ENCODE data around the gene STK4. TPM values are rescaled to one million over a fixed set of nuclear protein-coding genes. Genes with fewer than 3 reads are reported as not detected.

The STK4 gene
- total and polyA plus RNA-seq, 9 donors: 8.3 to 27.5 (median 19.6) TPM

DNA sequence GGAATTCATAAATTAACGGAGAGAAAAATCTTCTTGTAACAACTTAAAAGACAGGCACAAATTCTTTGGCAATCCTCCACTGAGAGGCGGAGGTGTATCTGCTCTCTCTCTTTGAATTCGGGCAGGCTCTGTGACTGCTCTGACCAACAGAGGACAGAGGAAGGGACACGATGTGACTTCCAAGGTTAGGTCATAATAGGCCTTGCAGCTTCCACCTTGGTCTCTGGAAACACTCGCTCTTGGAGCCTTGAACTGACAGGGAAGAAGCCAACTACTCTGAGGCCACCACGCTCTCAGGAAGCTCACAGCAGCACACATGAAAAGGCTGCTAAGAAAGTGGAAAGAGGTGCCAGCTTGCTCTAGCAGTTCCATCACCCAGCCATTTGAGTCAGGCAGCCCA lies 21.1 kb upstream of the STK4 start:
- Histone ChIP-seq H3K27me3 (no peaks in the 10 kb centered on the region), H3K4me1 (ENCODE audit: insufficient read depth) (peaks cover 3% of the 10 kb centered on the region), H3K36me3 (no peaks in the 10 kb centered on the region), H3K4me3 (no peak overlapping the region), H3K27ac (no peak overlapping the region), H3K9me3 (no peaks in the 10 kb centered on the region)
- WGBS, 3 donors: 72 to 86% (median 73%) methylated on average over 6 of the region's 6 CpGs
- intact Hi-C loops (cut with DNase I): no loop called here
- TF ChIP-seq CTCF (IDR thresholded peaks at IDR 0.05) (no peak), POLR2A (IDR thresholded peaks at IDR 0.05) (no peak), EP300 (IDR thresholded peaks at IDR 0.05) (no peak)
- no peak for DNase-seq

GRCh38 chr20:44946271-44946852 lies 19.9 kb upstream of the STK4 start:
- Histone ChIP-seq H3K9me3 (no peaks in the 10 kb centered on the region), H3K36me3 (no peaks in the 10 kb centered on the region), H3K4me3 (no peak overlapping the region), H3K27ac (no peak overlapping the region), H3K27me3 (no peaks in the 10 kb centered on the region), H3K4me1 (ENCODE audit: insufficient read depth) (peaks cover 3% of the 10 kb centered on the region)
- 77 to 80% (median 78%) methylated on average over 2 of the region's 2 CpGs for WGBS, 3 donors
- TF ChIP-seq EP300 (IDR thresholded peaks at IDR 0.05): no peak
- TF ChIP-seq POLR2A (IDR thresholded peaks at IDR 0.05): no peak
- TF ChIP-seq CTCF (IDR thresholded peaks at IDR 0.05): no peak
- DNase-seq: no peak
- intact Hi-C loops (cut with DNase I): no loop called here

DNA sequence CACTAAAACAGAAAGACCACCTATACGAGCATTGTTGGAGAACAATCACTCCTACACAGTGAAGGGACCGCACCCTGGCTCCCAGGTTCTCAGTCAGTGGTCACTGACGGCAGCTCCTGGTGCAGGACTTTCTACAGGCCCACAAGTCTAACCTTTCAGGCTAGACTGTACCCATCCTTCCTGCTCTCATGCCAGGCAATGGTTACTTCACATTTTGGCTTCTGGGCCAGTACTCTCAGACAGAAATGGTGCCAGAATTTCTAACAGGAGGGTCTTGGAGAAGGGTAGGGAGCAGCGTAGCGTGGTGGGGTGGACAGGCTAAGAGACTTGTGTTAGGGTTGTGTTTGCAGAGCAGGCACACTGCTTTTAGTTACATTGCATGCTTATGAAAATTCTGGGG lies 18.2 kb upstream of the STK4 start:
- intact Hi-C loops (cut with DNase I): no loop called here
- WGBS, 3 donors: 87 to 95% (median 87%) methylated on average over 5 of the region's 5 CpGs
- DNase-seq: no peak
- no peaks in the 10 kb centered on the region for H3K27me3 ChIP-seq
- TF ChIP-seq POLR2A (IDR thresholded peaks at IDR 0.05): no peak
- TF ChIP-seq EP300 (IDR thresholded peaks at IDR 0.05): no peak
- TF ChIP-seq CTCF (IDR thresholded peaks at IDR 0.05): no peak
- H3K27ac ChIP-seq: no peak overlapping the region
- H3K4me3 ChIP-seq: no peak overlapping the region
- H3K4me1 ChIP-seq (ENCODE audit: insufficient read depth): no peaks in the 10 kb centered on the region
- no peaks in the 10 kb centered on the region for H3K36me3 ChIP-seq
- no peaks in the 10 kb centered on the region for H3K9me3 ChIP-seq

GRCh38 chr20:44948513-44948912 lies 17.8 kb upstream of the STK4 start:
- no peak for DNase-seq
- H3K36me3 ChIP-seq: no peaks in the 10 kb centered on the region
- 78 to 85% (median 82%) methylated on average over 2 of the region's 2 CpGs for WGBS, 3 donors

More at GRCh38 chr20:44948513-44948912, 17.8 kb upstream of the STK4 start:
- Histone ChIP-seq H3K27me3 (no peaks in the 10 kb centered on the region), H3K9me3 (no peaks in the 10 kb centered on the region), H3K27ac (no peak overlapping the region), H3K4me1 (ENCODE audit: insufficient read depth) (no peaks in the 10 kb centered on the region), H3K4me3 (no peak overlapping the region)
- TF ChIP-seq POLR2A (IDR thresholded peaks at IDR 0.05) (no peak), CTCF (IDR thresholded peaks at IDR 0.05) (no peak), EP300 (IDR thresholded peaks at IDR 0.05) (no peak)
- intact Hi-C loops (cut with DNase I): no loop called here

Measured in ovary (tissue), 9 donors.